MM.1S (cell line): ENCODE data around the gene IGF2.

ENCODE experiments used
- CTCF ChIP-seq: fragments of 300-600 bp; sonication (generic); IDR thresholded peaks from 2 replicates; pipeline ENCODE4 v1.5.1; 2016; ENCODE audit warnings: antibody characterized with exemption, low read length, mixed read lengths
- EZH2 ChIP-seq: fragments of 300-600 bp; sonication (generic); optimal IDR thresholded peaks from 2 replicates; pipeline ENCODE3; 2017; ENCODE audit warnings: low read depth, mild to moderate bottlenecking, antibody characterized with exemption, low read length, mixed read lengths
- EZH2phosphoT487 ChIP-seq: fragments of 300-600 bp; sonication (generic); IDR thresholded peaks from 2 replicates; pipeline ENCODE4 v1.6.1; 2018; ENCODE audit warnings: antibody characterized with exemption, low read length

GRCh38 chr11:2096919-2097301, 42.3 kb downstream of the IGF2 start:
- TF ChIP-seq CTCF (no peak), EZH2 (no peak), EZH2phosphoT487 (no peak)
